Sigmoid colon (tissue), 7 donors: Measurements from ENCODE around the gene THRB. TPM values are rescaled to one million over a fixed set of nuclear protein-coding genes. Genes with fewer than 3 reads are reported as not detected.

Experiments
- DNase-seq: peaks from one replicate; pipeline ENCODE4 v3.0.0-alpha.2; 2019
- H3K27ac ChIP-seq, 4 donors: fragments of 200-600 bp; sonication (generic); one replicate each; pipeline ENCODE4 v1.5.1; 2016 to 2019; ENCODE audit warnings: mild to moderate bottlenecking in 1 of 4
- H3K27me3 ChIP-seq, 3 donors: fragments of 200-600 bp; sonication (generic); one replicate each; pipeline ENCODE4 v1.5.1; 2019; ENCODE audit warnings: mild to moderate bottlenecking in 1 of 3
- H3K36me3 ChIP-seq, 4 donors: fragments of 200-600 bp; sonication (generic); one replicate each; pipeline ENCODE4 v1.5.1; 2016 to 2019
- H3K4me1 ChIP-seq, 4 donors: fragments of 200-600 bp; sonication (generic); one replicate each; pipeline ENCODE4 v1.5.1; 2017 to 2019
- H3K4me3 ChIP-seq, 4 donors: fragments of 200-600 bp; sonication (generic); one replicate each; pipeline ENCODE4 v1.5.1; 2017 to 2019; ENCODE audit warnings: mild to moderate bottlenecking in 2 of 4, moderate library complexity in 1 of 4
- H3K9me3 ChIP-seq, 4 donors: fragments of 200-600 bp in 3 of 4; sonication (generic) in 3 of 4; one replicate each; pipeline versions ENCODE4 v1.5.1 to v1.6.1; 2013 to 2019
- EP300 ChIP-seq, 4 donors: sonication (generic); formaldehyde crosslinking; IDR thresholded peaks; one replicate each; pipeline ENCODE4 v1.6.1; 2017; ENCODE audit warnings: antibody characterized with exemption in 4 of 4
- POLR2A ChIP-seq, 2 donors: fragments of 450-650 bp; IDR thresholded peaks; one replicate each; pipeline ENCODE4 v1.6.1; 2016; ENCODE audit warnings: antibody characterized with exemption in 2 of 2, mild to moderate bottlenecking in 2 of 2, moderate library complexity in 2 of 2
- POLR2AphosphoS5 ChIP-seq, 4 donors: sonication (generic); formaldehyde crosslinking; IDR thresholded peaks; one replicate each; pipeline ENCODE4 v1.6.1; 2017; ENCODE audit warnings: antibody characterized with exemption in 4 of 4
- WGBS, 2 donors: extraction: QIAGEN DNeasy Blood & Tissue Kit; methylation state at CpG; one replicate each; pipeline ENCODE4 v1.1.7; 2013; 5-methylcytosine and 5-hydroxymethylcytosine counted together
- intact Hi-C: fragments of 100-400 bp; cut with DNase I; formaldehyde crosslinking; loops from one replicate; pipeline ENCODE4 v1.15.1; 2023
- polyA plus RNA-seq, 3 donors: library from polyadenylated mRNA; stranded (reverse); fragments of 200-250 nt; gene quantifications; one replicate each; pipeline ENCODE4 v1.2.3, GENCODE V29; 2013
- total RNA-seq, 4 donors: library from RNA; depleted of rRNA; stranded (reverse); fragments of >200 nt; gene quantifications; one replicate each; pipeline ENCODE4 v1.1.0, GENCODE V29; 2016
- TF ChIP-seq, protein P1 (sequence below), 4 experiments: fragments of 450-650 bp in 3 of 4; fragments of 200-600 bp in 1 of 4; IDR thresholded peaks; one replicate each; pipeline ENCODE4 v1.5.1; 2016 to 2019; ENCODE audit warnings: antibody characterized with exemption in 4 of 4, mild to moderate bottlenecking in 3 of 4, moderate library complexity in 2 of 4
- donor health status: healthy with polysubstance abuse.
- donor health status: Bipolar disorder and iron deficiency.
- donor health status: healthy.

THRB gene
- total and polyA plus RNA-seq, 7 donors: 7.2 to 49.5 (median 29.7) TPM

DNA sequence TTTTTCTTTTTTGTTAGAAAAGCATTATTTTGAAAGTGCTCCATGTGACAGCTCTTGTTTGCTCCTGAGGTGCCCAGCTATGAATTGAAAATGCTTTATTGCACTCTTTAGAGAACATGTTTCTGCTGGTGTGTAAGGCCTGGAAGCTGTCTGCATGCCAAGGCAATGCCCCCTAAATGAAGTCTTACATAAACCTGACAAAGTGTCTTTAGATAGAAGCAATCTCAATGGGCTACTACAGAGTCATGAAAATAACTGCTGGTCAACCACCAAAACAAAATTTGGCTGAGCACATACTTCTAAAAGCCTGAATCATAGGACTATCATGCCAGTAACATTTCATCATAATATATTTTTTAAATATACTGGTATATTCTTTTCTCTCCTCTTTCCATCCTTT lies 178.7 kb downstream of the THRB start:
- Histone ChIP-seq H3K9me3 (no peaks in the 10 kb centered on the region), H3K36me3 (peaks cover 0 to 2% (median 0%) of the 10 kb centered on the region in 4 donors), H3K27me3 (no peaks in the 10 kb centered on the region), H3K4me3 (no peak overlapping the region), H3K27ac (no peak overlapping the region), H3K4me1 (peaks cover 0 to 21% (median 5%) of the 10 kb centered on the region in 4 donors)
- TF ChIP-seq POLR2AphosphoS5 (IDR thresholded peaks at IDR 0.05) (no peak), EP300 (IDR thresholded peaks at IDR 0.05) (no peak), POLR2A (IDR thresholded peaks at IDR 0.05) (no peak)
- TF ChIP-seq, protein P1, sequence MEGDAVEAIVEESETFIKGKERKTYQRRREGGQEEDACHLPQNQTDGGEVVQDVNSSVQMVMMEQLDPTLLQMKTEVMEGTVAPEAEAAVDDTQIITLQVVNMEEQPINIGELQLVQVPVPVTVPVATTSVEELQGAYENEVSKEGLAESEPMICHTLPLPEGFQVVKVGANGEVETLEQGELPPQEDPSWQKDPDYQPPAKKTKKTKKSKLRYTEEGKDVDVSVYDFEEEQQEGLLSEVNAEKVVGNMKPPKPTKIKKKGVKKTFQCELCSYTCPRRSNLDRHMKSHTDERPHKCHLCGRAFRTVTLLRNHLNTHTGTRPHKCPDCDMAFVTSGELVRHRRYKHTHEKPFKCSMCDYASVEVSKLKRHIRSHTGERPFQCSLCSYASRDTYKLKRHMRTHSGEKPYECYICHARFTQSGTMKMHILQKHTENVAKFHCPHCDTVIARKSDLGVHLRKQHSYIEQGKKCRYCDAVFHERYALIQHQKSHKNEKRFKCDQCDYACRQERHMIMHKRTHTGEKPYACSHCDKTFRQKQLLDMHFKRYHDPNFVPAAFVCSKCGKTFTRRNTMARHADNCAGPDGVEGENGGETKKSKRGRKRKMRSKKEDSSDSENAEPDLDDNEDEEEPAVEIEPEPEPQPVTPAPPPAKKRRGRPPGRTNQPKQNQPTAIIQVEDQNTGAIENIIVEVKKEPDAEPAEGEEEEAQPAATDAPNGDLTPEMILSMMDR (IDR thresholded peaks at IDR 0.05): no peak
- DNase-seq: no peak
- intact Hi-C loops: no loop called here

DNA sequence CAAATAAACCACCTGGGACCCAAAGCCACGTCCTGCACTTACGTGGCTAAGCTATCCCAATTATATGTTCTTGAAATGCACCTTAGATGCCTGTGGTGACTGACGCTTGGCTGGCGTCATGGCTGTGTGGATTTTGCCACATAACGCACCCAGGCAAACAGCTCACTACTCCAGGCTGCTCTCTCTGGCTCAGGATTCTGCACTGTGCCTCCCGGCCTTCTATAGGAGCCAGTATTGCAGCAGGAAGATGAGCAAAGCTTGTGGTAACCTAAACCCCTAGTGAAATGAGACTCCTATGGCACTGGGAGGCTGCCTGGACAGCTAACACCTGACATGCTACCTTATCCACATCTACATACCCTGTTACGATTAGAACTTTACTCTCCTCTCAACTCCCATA lies 179.3 kb downstream of the THRB start:
- no peaks in the 10 kb centered on the region for H3K27me3 ChIP-seq
- H3K27ac ChIP-seq: no peak overlapping the region
- no peak for DNase-seq
- H3K4me3 ChIP-seq: no peak overlapping the region
- WGBS, 2 donors: 88 to 93% methylated on average over 7 of the region's 7 CpGs
- H3K9me3 ChIP-seq: no peaks in the 10 kb centered on the region
- peaks cover 0 to 21% (median 5%) of the 10 kb centered on the region in 4 donors for H3K4me1 ChIP-seq
- intact Hi-C loops: no loop called here
- TF ChIP-seq EP300 (IDR thresholded peaks at IDR 0.05): no peak
- H3K36me3 ChIP-seq: peaks cover 0 to 2% (median 0%) of the 10 kb centered on the region in 4 donors

DNA sequence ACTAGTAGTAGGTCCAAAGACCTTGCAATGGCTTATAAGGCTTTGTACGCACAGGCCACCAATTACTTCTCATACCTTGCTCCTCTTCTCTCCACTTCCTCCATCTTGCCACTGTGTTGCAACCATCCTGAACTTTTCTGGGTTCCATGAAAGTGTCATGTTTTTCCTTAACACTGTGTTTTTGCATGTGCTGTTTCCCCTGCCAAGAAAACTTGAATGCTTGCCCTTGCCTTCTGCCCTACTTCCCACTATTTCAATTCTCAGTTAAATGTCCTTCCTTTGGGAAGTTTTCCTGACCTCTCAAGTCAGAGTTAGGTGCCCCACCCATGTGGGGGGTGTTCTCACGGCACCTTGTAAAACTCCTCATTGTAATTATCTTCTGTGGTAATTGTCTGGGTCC lies 182.8 kb downstream of the THRB start:
- intact Hi-C loops: no loop called here

DNA sequence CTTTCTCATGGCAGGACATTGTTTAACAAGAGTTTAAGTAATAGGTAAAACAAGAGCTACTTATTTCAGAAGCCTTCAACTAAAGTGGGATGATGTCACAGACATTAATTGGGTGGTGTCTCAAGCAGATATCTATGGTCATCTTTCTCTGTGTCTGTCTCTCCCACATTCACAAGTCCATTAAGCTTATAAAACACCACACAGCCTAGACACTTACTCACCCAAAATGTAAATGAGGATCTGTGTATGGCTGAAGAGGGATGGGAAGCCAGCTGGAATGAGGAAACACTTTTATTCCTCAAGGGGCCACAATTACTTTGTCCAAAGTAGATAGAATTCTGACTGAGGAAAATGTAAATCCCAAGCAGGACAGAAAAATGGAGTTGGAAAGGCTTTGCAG lies 183.8 kb downstream of the THRB start:
- intact Hi-C loops: no loop called here
- Histone ChIP-seq H3K9me3 (no peaks in the 10 kb centered on the region), H3K27ac (no peak overlapping the region), H3K4me3 (no peak overlapping the region), H3K4me1 (peaks cover 0 to 29% (median 14%) of the 10 kb centered on the region in 4 donors), H3K27me3 (no peaks in the 10 kb centered on the region), H3K36me3 (no peaks in the 10 kb centered on the region)
- DNase-seq: no peak
- TF ChIP-seq POLR2AphosphoS5 (IDR thresholded peaks at IDR 0.05) (no peak), POLR2A (IDR thresholded peaks at IDR 0.05) (no peak), EP300 (IDR thresholded peaks at IDR 0.05) (no peak)
- TF ChIP-seq, protein P1 (IDR thresholded peaks at IDR 0.05): no peak

More for the DNA sequence above, 182.8 kb downstream of the THRB start:
- Histone ChIP-seq H3K9me3 (no peaks in the 10 kb centered on the region), H3K4me1 (peaks cover 0 to 21% (median 10%) of the 10 kb centered on the region in 4 donors), H3K36me3 (no peaks in the 10 kb centered on the region), H3K27ac (no peak overlapping the region), H3K27me3 (no peaks in the 10 kb centered on the region), H3K4me3 (no peak overlapping the region)
- DNase-seq: peak; percentile 67
- WGBS, 2 donors: 56 to 79% methylated on average over 2 of the region's 2 CpGs
- peak in 1 of 4 donors; percentile 23 for TF ChIP-seq POLR2AphosphoS5 (IDR thresholded peaks at IDR 0.05)
- TF ChIP-seq, protein P1 (IDR thresholded peaks at IDR 0.05): no peak

DNA sequence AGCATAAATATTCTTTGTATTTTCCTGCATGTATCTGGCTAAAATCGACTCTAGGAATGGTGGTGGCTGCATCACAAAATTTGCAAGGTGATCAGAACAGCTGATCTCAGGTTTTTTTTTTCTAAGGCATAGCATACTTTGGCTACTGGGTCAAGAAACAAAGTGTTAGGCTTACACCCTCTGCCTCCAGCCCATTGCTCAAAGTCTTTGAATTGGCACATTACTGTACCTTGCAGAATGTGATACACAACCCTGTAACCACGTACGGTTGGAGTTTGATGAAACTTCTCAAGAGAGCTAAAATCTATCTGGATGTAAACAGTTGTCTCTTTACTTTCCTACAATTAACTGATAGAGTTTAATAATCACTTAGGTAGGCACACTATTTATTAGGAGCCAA lies 188.1 kb downstream of the THRB start:
- H3K27ac ChIP-seq: peak overlapping the region in 3 of 4 donors; percentile 16 to 63 (median 42)
- no peak overlapping the region for H3K4me3 ChIP-seq
- TF ChIP-seq POLR2AphosphoS5 (IDR thresholded peaks at IDR 0.05) (no peak), EP300 (IDR thresholded peaks at IDR 0.05) (no peak), POLR2A (IDR thresholded peaks at IDR 0.05) (no peak)
- no peak for DNase-seq
- H3K9me3 ChIP-seq: no peaks in the 10 kb centered on the region
- intact Hi-C loops: no loop called here
- H3K27me3 ChIP-seq: no peaks in the 10 kb centered on the region
- WGBS, 2 donors: 67 to 96% methylated on average over 3 of the region's 3 CpGs
- no peaks in the 10 kb centered on the region for H3K36me3 ChIP-seq
- peaks cover 0 to 28% (median 12%) of the 10 kb centered on the region in 4 donors for H3K4me1 ChIP-seq

DNA sequence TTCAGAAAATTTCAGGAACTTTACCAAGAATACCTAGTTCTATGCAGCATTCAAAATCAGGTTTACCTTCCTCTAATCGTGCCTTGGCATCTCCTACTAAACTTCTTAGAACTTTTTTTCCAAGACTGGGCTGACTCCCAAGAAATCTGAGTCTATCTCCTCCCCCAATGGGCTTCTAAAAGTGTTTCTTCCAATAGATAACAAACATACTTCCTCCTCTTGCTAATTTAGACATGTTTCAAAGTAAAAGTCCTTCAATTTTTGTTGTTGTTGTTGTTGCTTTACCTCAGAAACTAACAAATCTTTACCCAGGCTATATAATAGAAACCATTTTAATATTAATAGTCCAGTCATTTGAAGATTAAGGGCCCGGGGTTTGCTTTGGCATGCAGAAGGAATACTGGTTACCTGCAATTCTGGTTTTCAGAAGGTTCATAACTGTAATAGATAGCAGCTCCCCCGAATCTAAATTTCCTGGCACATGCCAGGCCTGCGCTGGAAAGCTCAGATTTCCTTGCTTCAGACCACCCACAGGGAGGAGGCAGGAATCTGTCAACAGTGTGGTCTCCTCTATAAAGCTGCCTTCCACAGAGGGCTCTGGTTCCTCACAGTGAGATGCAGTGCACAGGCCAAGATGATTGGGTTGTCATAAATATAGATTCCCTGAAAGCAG lies 188.7 kb downstream of the THRB start:
- Histone ChIP-seq H3K27me3 (no peaks in the 10 kb centered on the region), H3K9me3 (no peaks in the 10 kb centered on the region), H3K27ac (peak overlapping the region in 3 of 4 donors; percentile 16 to 63 (median 42)), H3K4me1 (peaks cover 0 to 28% (median 12%) of the 10 kb centered on the region in 4 donors), H3K36me3 (no peaks in the 10 kb centered on the region), H3K4me3 (no peak overlapping the region)
- intact Hi-C loops: no loop called here
- no peak for DNase-seq
- TF ChIP-seq EP300 (IDR thresholded peaks at IDR 0.05): no peak
- TF ChIP-seq, protein P1 (IDR thresholded peaks at IDR 0.05): no peak
- TF ChIP-seq POLR2AphosphoS5 (IDR thresholded peaks at IDR 0.05): no peak
- TF ChIP-seq POLR2A (IDR thresholded peaks at IDR 0.05): no peak
- WGBS, 2 donors: 49 to 56% methylated on average over 4 of the region's 4 CpGs
